ENCODE measurements around the gene LARP4B. TPM values are rescaled to one million over a fixed set of nuclear protein-coding genes. Genes with fewer than 3 reads are reported as not detected.

Gene LARP4B
- total and polyA plus RNA-seq, 8 donors, result 45.1 to 122 (median 54.4) TPM

DNA sequence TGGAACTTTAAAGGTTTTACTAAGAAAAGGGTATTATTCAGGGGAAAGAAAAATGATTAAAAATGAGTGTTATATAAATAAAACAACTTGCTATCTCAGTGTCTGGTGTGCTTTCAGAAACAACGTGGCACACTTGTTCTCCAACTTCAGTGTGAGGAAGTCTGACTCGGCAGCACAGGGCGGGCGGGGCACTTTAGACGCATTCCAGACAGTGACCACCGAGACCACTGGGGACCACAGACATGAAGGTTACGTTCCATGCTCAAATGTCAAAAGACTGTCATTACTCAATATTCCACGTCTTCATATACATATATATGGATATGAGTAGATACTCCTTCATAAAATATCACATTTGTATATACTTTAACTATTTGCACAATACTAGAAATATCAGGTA, 87.0 kb downstream of the LARP4B start:
- Histone ChIP-seq H3K36me3 (peaks cover 0 to 70% of the 10 kb centered on the region in 2 donors), H3K27ac (no peak overlapping the region), H3K4me1 (peaks cover 0 to 22% of the 10 kb centered on the region in 2 donors), H3K27me3 (no peaks in the 10 kb centered on the region), H3K9me3 (no peaks in the 10 kb centered on the region), H3K4me3 (no peak overlapping the region)
- ATAC-seq (peak; percentile 74), DNase-seq (no peak)
- intact Hi-C loops (cut with DNase I), result no loop called here
- TF ChIP-seq CTCF (IDR thresholded peaks at IDR 0.05), result no peak

- no peak overlapping the region for H3K27ac ChIP-seq
- H3K4me1 ChIP-seq, result peaks cover 0 to 22% of the 10 kb centered on the region in 2 donors
- ATAC-seq, result no peak
- H3K9me3 ChIP-seq, result no peaks in the 10 kb centered on the region
- no peaks in the 10 kb centered on the region for H3K27me3 ChIP-seq
- intact Hi-C loops (cut with DNase I), result no loop called here
- TF ChIP-seq CTCF (IDR thresholded peaks at IDR 0.05), result no peak
- H3K4me3 ChIP-seq, result no peak overlapping the region
- H3K36me3 ChIP-seq, result peaks cover 0 to 78% of the 10 kb centered on the region in 2 donors
- no peak for DNase-seq
These were observed 87.8 kb downstream of the LARP4B start for GRCh38 chr10:843703-844102.

DNA sequence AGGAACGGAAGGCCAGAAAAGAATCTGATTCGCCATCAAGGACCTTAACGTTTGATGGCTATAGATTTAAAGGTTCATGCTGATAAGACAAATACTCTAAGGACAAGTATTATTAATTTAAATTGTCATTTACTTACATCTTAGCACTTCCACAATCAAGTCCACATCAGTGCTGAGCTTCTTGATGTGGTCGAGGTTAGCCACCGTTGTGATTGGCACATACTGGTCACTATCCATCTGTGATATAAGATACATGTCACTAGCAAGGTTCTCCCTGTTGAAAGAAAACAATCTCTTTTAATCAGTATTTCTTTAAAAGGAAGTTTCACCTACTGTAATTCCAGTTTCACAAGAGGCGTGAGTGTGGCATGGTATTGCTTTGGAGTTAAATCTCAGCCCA, 88.7 kb downstream of the LARP4B start:
- intact Hi-C loops (cut with DNase I), result no loop called here
- no peak overlapping the region for H3K27ac ChIP-seq
- H3K36me3 ChIP-seq, result peaks cover 0 to 83% of the 10 kb centered on the region in 2 donors
- H3K9me3 ChIP-seq, result no peaks in the 10 kb centered on the region
- no peak overlapping the region for H3K4me3 ChIP-seq
- ATAC-seq (no peak), DNase-seq (no peak)
- H3K4me1 ChIP-seq, result peaks cover 0 to 22% of the 10 kb centered on the region in 2 donors
- no peaks in the 10 kb centered on the region for H3K27me3 ChIP-seq
- no peak for TF ChIP-seq CTCF (IDR thresholded peaks at IDR 0.05)

DNA sequence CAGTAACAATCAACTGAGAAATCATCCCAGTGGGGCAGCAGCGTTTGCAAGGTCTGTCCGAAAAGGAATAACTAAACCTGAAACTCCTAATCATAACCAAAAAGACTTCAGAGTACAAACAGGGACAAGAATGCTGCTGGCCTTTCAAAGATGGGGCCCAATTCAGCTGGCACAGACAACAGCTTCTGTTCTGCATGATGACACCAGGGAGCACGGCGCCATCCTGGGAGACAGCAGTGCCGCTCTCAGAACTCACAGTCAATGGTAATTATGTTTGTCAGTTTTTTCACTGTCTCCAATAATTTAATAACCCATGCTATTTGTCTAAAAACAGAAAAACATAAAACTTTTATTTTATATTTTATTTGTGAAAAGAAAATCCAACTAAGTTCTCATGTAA, 90.0 kb downstream of the LARP4B start:
- no peaks in the 10 kb centered on the region for H3K27me3 ChIP-seq
- H3K4me1 ChIP-seq, result peaks cover 0 to 22% of the 10 kb centered on the region in 2 donors
- ATAC-seq (no peak), DNase-seq (no peak)
- intact Hi-C loops (cut with DNase I), result no loop called here
- H3K27ac ChIP-seq, result no peak overlapping the region
- TF ChIP-seq CTCF (IDR thresholded peaks at IDR 0.05), result no peak
- no peak overlapping the region for H3K4me3 ChIP-seq
- no peaks in the 10 kb centered on the region for H3K9me3 ChIP-seq
- H3K36me3 ChIP-seq, result peaks cover 0 to 76% of the 10 kb centered on the region in 2 donors

GRCh38 chr10:839550-840205, 91.8 kb downstream of the LARP4B start:
- Histone ChIP-seq H3K36me3 (peaks cover 0 to 90% of the 10 kb centered on the region in 2 donors), H3K27ac (no peak overlapping the region), H3K27me3 (no peaks in the 10 kb centered on the region), H3K9me3 (no peaks in the 10 kb centered on the region), H3K4me1 (peaks cover 0 to 9% of the 10 kb centered on the region in 2 donors), H3K4me3 (no peak overlapping the region)
- ATAC-seq, result peak; percentile 59
- DNase-seq, result no peak
- TF ChIP-seq CTCF (IDR thresholded peaks at IDR 0.05), result no peak
- intact Hi-C loops (cut with DNase I), result no loop called here
